HCT116 (cell line): ENCODE measurements around the gene PKIB. TPM values are rescaled to one million over a fixed set of nuclear protein-coding genes. Genes with fewer than 3 reads are reported as not detected.

ENCODE experiments used
- ATAC-seq: fragments of 200-7000 bp; cut with Tn5 transposase; 2 replicates; pipeline ENCODE4 v1.9.1; 2020; ENCODE audit warnings: mild to moderate bottlenecking, moderate library complexity
- BruUV-seq: library from RNA; stranded (reverse); fragments of 400-500 nt; replicated peaks from 2 replicates; lab custom pipeline; 2021; lab: Mats Ljungman, UMichigan
- CTCF ChIA-PET: fragments of 300-600 bp; sonication (Branson Sonifier 250); formaldehyde crosslinking; loops from one replicate; lab custom pipeline; 2021; ENCODE audit warnings: antibody characterized with exemption; lab: Charles Lee
- POLR2A ChIA-PET: fragments of 300-600, 350-600 bp; sonication (Branson Sonifier 250); formaldehyde crosslinking; loops from one replicate; lab custom pipeline; 2021; ENCODE audit warnings: antibody characterized with exemption; lab: Charles Lee
- RAD21 ChIA-PET, 2 experiments: fragments of 300-600 bp; sonication (Branson Sonifier 250); formaldehyde crosslinking; loops; one replicate each; lab custom pipeline; 2023; ENCODE audit warnings: low total read pairs in 2 of 2; ENCODE audit not compliant: uncharacterized antibody in 2 of 2, unreplicated experiment in 2 of 2, low non-redundant PET in 1 of 2; lab: Charles Lee
- DNase-seq: peaks from one replicate; pipeline ENCODE4 v3.0.0-alpha.2; 2010; ENCODE audit warnings: low read depth, low spot score
- H2AFZ ChIP-seq: fragments of 200-600 bp; shearing (Covaris generic), sonication (generic); 2 replicates; pipeline ENCODE4 v1.6.1; 2017; ENCODE audit warnings: low read depth, mixed run types, mixed read lengths, antibody characterized with exemption, low read length; ENCODE audit not compliant: poor library complexity, severe bottlenecking
- H3K27ac ChIP-seq: 2 replicates; pipeline ENCODE4 v1.5.1; 2012; ENCODE audit warnings: low read depth, low read length
- H3K27me3 ChIP-seq: fragments of 200-600 bp; sonication (generic); 2 replicates; pipeline ENCODE4 v1.6.1; 2016; ENCODE audit warnings: mixed run types, low read length, mixed read lengths; ENCODE audit not compliant: insufficient read depth
- H3K36me3 ChIP-seq, 2 experiments: fragments of 200-500 bp in 1 of 2; fragments of 200-600 bp in 1 of 2; sonication (Bioruptor generic) in 1 of 2; sonication (generic) in 1 of 2; 2 replicates each; pipeline versions ENCODE4 v1.5.1 to v1.6.1; 2014 to 2016; ENCODE audit warnings: low read length in 2 of 2, inconsistent platforms in 1 of 2, mixed read lengths in 1 of 2, mixed run types in 1 of 2; ENCODE audit not compliant: insufficient read depth in 2 of 2, control insufficient read depth in 1 of 2
- H3K4me1 ChIP-seq, 2 experiments: fragments of 200-600 bp in 1 of 2; sonication (generic) in 1 of 2; 2 replicates each; pipeline versions ENCODE4 v1.5.1 to v1.6.1; 2012 to 2017; ENCODE audit warnings: low read length in 2 of 2, inconsistent platforms in 1 of 2, mild to moderate bottlenecking in 1 of 2, mixed read lengths in 1 of 2, mixed run types in 1 of 2, moderate library complexity in 1 of 2; ENCODE audit not compliant: insufficient read depth in 2 of 2, control insufficient read depth in 1 of 2
- H3K4me2 ChIP-seq: fragments of 200-600 bp; sonication (generic); 2 replicates; pipeline ENCODE4 v1.6.1; 2017; ENCODE audit warnings: mixed run types, low read length, mixed read lengths
- H3K4me3 ChIP-seq, 2 experiments: fragments of 200-600 bp in 1 of 2; sonication (generic) in 1 of 2; replicated peaks in 1 of 2; 2 replicates each; pipeline ENCODE4 v1.5.1; 2011 to 2016; ENCODE audit warnings: low read length in 2 of 2, control low read depth in 1 of 2, low read depth in 1 of 2, mild to moderate bottlenecking in 1 of 2, mixed read lengths in 1 of 2, mixed run types in 1 of 2
- H3K79me2 ChIP-seq: fragments of 200-600 bp; sonication (generic); 2 replicates; pipeline ENCODE4 v1.6.1; 2017; ENCODE audit warnings: mild to moderate bottlenecking, mixed run types, low read length, moderate library complexity, mixed read lengths; ENCODE audit not compliant: insufficient read depth
- H3K9ac ChIP-seq: fragments of 200-600 bp; sonication (generic); 2 replicates; pipeline ENCODE4 v1.6.1; 2016; ENCODE audit warnings: low read length, mixed read lengths
- H3K9me2 ChIP-seq: fragments of 200-600 bp; sonication (generic), shearing (Covaris generic); 2 replicates; pipeline ENCODE4 v1.6.1; 2017; ENCODE audit warnings: mixed run types, mild to moderate bottlenecking, moderate library complexity; ENCODE audit not compliant: insufficient read depth
- H3K9me3 ChIP-seq, 2 experiments: fragments of 200-500 bp in 1 of 2; fragments of 200-600 bp in 1 of 2; sonication (Bioruptor generic) in 1 of 2; sonication (generic) in 1 of 2; 2 replicates each; pipeline ENCODE4 v1.6.1; 2014 to 2017; ENCODE audit warnings: low read length in 2 of 2, mixed read lengths in 2 of 2, inconsistent platforms in 1 of 2, low read depth in 1 of 2, mild to moderate bottlenecking in 1 of 2, mixed run types in 1 of 2, moderate library complexity in 1 of 2; ENCODE audit not compliant: control insufficient read depth in 1 of 2, insufficient read depth in 1 of 2
- H4K20me1 ChIP-seq: fragments of 200-600 bp; sonication (generic), shearing (Covaris generic); 2 replicates; pipeline ENCODE4 v1.6.1; 2017; ENCODE audit warnings: mixed run types, mild to moderate bottlenecking, moderate library complexity; ENCODE audit not compliant: insufficient read depth
- ATF3 ChIP-seq: IDR thresholded peaks from 2 replicates; pipeline ENCODE4 v1.6.1; 2012
- CBX3 ChIP-seq: IDR thresholded peaks from 2 replicates; pipeline ENCODE4 v1.6.1; 2012; ENCODE audit warnings: low read depth
- CEBPB ChIP-seq: IDR thresholded peaks from 2 replicates; pipeline ENCODE4 v1.6.1; 2012; ENCODE audit warnings: low read depth
- CTCF ChIP-seq, 3 experiments: fragments of 200-600 bp in 1 of 3; sonication (generic) in 1 of 3; IDR thresholded peaks in 2 of 3; conservative IDR thresholded peaks in 1 of 3; 2 replicates each; pipeline ENCODE4 v1.5.1; 2012 to 2017; ENCODE audit warnings: low read depth in 2 of 3, low read length in 2 of 3, antibody characterized with exemption in 1 of 3, borderline replicate concordance in 1 of 3, control low read depth in 1 of 3, mild to moderate bottlenecking in 1 of 3, mixed read lengths in 1 of 3, mixed run types in 1 of 3, moderate library complexity in 1 of 3; ENCODE audit not compliant: insufficient read depth in 1 of 3
- EGR1 ChIP-seq: IDR thresholded peaks from 2 replicates; pipeline ENCODE4 v1.6.1; 2012; ENCODE audit warnings: low read depth
- EZH2phosphoT487 ChIP-seq: fragments of 200-600 bp; IDR thresholded peaks from 2 replicates; pipeline ENCODE4 v1.6.1; 2018; ENCODE audit warnings: antibody characterized with exemption, borderline replicate concordance
- FOSL1 ChIP-seq: IDR thresholded peaks from 2 replicates; pipeline ENCODE4 v1.6.1; 2012; ENCODE audit warnings: low read depth
- JUND ChIP-seq: IDR thresholded peaks from 2 replicates; pipeline ENCODE4 v1.6.1; 2012
- MAX ChIP-seq: IDR thresholded peaks from 2 replicates; pipeline ENCODE4 v1.6.1; 2012
- POLR2AphosphoS5 ChIP-seq: IDR thresholded peaks from 2 replicates; pipeline ENCODE4 v1.6.1; 2011; ENCODE audit warnings: mild to moderate bottlenecking, low read depth, low read length, moderate library complexity
- RAD21 ChIP-seq: IDR thresholded peaks from 2 replicates; pipeline ENCODE4 v1.6.1; 2012; ENCODE audit warnings: low read depth, mild to moderate bottlenecking
- REST ChIP-seq: IDR thresholded peaks from 2 replicates; pipeline ENCODE4 v1.6.1; 2012; ENCODE audit warnings: low read depth
- SIN3A ChIP-seq: IDR thresholded peaks from 2 replicates; pipeline ENCODE4 v1.6.1; 2012; ENCODE audit warnings: low read depth
- SP1 ChIP-seq: IDR thresholded peaks from 2 replicates; pipeline ENCODE4 v1.6.1; 2012; ENCODE audit warnings: low read depth
- SRF ChIP-seq: IDR thresholded peaks from 2 replicates; pipeline ENCODE4 v1.6.1; 2012; ENCODE audit warnings: low read depth
- TCF7L2 ChIP-seq: IDR thresholded peaks from 2 replicates; pipeline ENCODE4 v1.7.0; 2011; ENCODE audit warnings: borderline replicate concordance, inconsistent platforms; ENCODE audit not compliant: insufficient read depth, insufficient read length; ENCODE audit errors: extremely low read depth
- YY1 ChIP-seq: IDR thresholded peaks from 2 replicates; pipeline ENCODE4 v1.6.1; 2011; ENCODE audit warnings: low read length, low read depth, moderate library complexity, mild to moderate bottlenecking; ENCODE audit not compliant: insufficient replicate concordance; ENCODE audit errors: extremely low read depth
- ZBTB33 ChIP-seq: IDR thresholded peaks from 2 replicates; pipeline ENCODE4 v1.6.1; 2011; ENCODE audit warnings: mild to moderate bottlenecking, low read length, moderate library complexity; ENCODE audit not compliant: insufficient replicate concordance; ENCODE audit errors: extremely low read depth
- ZFX ChIP-seq: fragments of 450-650 bp; IDR thresholded peaks from 2 replicates; pipeline ENCODE4 v1.6.1; 2017
- ZNF274 ChIP-seq: fragments of 200-500 bp; sonication (Bioruptor generic); IDR thresholded peaks from 2 replicates; pipeline ENCODE4 v1.6.1; 2014; ENCODE audit warnings: mild to moderate bottlenecking, low read depth, low read length, inconsistent platforms
- intact Hi-C: fragments of 100-400 bp; cut with micrococcal nuclease; formaldehyde crosslinking; loops from 2 replicates; pipeline ENCODE4 v1.10.0; 2022
- total RNA-seq: library from RNA; stranded (reverse); gene quantifications from one replicate; pipeline ENCODE4 v1.2.1, GENCODE V29; 2021; ENCODE audit not compliant: unreplicated experiment

Gene PKIB
- total RNA-seq, 1 experiment from 2014 or later = 24.0 TPM

GRCh38 chr6:122571888-122572287 lies 38.3 kb upstream of the PKIB start:
- Histone ChIP-seq H3K79me2 (no peaks in the 10 kb centered on the region), H3K9ac (no peak overlapping the region), H4K20me1 (no peaks in the 10 kb centered on the region), H3K4me2 (no peak overlapping the region), H2AFZ (no peak overlapping the region), H3K9me3 (no peaks in the 10 kb centered on the region), H3K4me1 (peaks cover 4 to 13% of the 10 kb centered on the region in 2 experiments; a peak in 2 of 4 replicates), H3K27me3 (no peaks in the 10 kb centered on the region), H3K27ac (no peak overlapping the region), H3K9me2 (no peaks in the 10 kb centered on the region), H3K4me3 (no peak overlapping the region), H3K36me3 (no peaks in the 10 kb centered on the region)
- intact Hi-C loops = no loop called here
- DNase-seq (no peak), ATAC-seq (no peak)
- TF ChIP-seq ZNF274 = no peak
- no peak for TF ChIP-seq ZBTB33
- no peak for TF ChIP-seq EGR1
- no peak for TF ChIP-seq FOSL1
- no peak for TF ChIP-seq SIN3A
- TF ChIP-seq ZFX = no peak
- TF ChIP-seq YY1 = no peak
- TF ChIP-seq SRF = no peak
- TF ChIP-seq SP1 = no peak
- TF ChIP-seq MAX = no peak
- no peak for TF ChIP-seq ATF3
- TF ChIP-seq EZH2phosphoT487 = no peak
- no peak for TF ChIP-seq RAD21
- no peak for TF ChIP-seq TCF7L2
- no peak for TF ChIP-seq CBX3
- TF ChIP-seq POLR2AphosphoS5 = no peak
- no peak for TF ChIP-seq JUND
- TF ChIP-seq CEBPB = no peak
- TF ChIP-seq CTCF (IDR thresholded peaks at IDR 0.05 in 2 of 3, conservative IDR thresholded peaks at IDR 0.05 in 1 of 3; ENCODE audit: borderline replicate concordance in 1 of 3, insufficient read depth in 1 of 3, low read depth in 2 of 3, low read length in 2 of 3) = no peak
- TF ChIP-seq REST = no peak
- ChIA-PET POLR2A (no interaction called here), CTCF (no interaction called here), RAD21 (no interaction called here)
- BruUV-seq = no TSS peak
